T47D (cell line): ENCODE data around the gene ITPK1.
A peak's percentile ranks its signal among the peaks of the same experiment; 100 is the strongest.

Source experiments
- DNase-seq, 2 experiments: peaks; one replicate each; pipeline versions ENCODE4 v3.0.0 to v3.0.0-alpha.2; 2011 to 2012; ENCODE audit warnings: low read depth in 1 of 2, low spot score in 1 of 2
- JUND ChIP-seq: IDR thresholded peaks from 2 replicates; pipeline ENCODE4 v1.6.1; 2012; ENCODE audit warnings: low read depth
- in situ Hi-C: cut with HindIII; loops from 2 replicates; pipeline ENCODE4 v1.10.0; 2016; ENCODE audit warnings: low sequenced_read_pairs, low pct_unique_long_range_greater_than_20kb

The ITPK1 gene

DNA sequence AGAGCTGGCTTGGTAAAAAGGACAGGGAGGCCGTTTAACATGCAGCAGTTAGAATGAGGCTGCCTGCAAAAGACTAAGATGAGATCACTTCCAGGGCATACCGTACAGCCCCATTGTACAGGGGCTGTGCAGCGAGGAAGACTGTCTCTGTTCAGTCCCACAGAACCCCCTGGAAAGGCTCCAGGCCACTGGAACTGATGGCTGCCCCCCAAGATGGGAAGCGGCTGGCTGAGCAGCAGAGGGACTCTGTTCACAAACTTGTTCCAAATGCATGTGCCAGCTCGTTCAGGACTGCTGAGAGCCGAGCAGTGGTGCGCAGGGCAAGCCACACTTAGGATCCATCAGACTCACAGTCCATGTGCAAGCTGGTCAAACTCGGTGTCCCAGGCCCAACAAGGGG is 109.9 kb downstream of the ITPK1 start:
- in situ Hi-C loops = no loop called here
- TF ChIP-seq JUND = no peak
- no peak for DNase-seq

DNA sequence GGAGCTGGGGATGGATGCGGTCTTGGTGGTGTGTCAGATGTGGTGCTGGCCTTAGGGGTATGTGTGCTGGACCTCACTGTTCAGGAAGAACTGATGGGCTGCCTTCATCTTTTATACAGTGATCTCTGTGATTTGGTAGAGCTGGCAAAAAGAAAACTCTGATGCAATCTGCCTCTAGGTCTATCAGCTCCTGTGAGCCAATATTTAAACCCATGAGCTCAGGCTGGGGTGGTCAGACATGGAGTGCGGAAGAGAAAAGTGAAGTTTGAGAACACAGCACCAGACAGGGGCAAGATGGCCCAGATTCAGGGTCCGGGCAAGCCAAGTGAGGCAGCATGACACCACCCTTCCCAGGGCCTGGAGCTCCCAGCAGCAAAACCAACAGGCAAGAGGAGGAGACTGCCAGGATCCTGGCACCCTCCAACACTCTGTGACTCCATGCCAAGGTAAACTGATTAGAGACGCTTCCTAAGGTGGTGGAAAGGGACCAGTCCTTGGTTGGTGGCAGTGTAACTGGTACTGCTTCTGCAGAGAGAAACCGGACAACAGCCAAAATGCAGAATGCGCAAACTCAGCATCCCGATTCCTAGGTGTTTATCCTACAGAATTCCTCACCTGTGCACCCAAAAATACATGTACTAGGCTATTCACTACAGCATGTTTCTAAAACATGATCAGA is 110.5 kb downstream of the ITPK1 start:
- TF ChIP-seq JUND = no peak
- peak in 1 of 2 experiments; percentile 64 for DNase-seq
- in situ Hi-C loops = no loop called here

DNA sequence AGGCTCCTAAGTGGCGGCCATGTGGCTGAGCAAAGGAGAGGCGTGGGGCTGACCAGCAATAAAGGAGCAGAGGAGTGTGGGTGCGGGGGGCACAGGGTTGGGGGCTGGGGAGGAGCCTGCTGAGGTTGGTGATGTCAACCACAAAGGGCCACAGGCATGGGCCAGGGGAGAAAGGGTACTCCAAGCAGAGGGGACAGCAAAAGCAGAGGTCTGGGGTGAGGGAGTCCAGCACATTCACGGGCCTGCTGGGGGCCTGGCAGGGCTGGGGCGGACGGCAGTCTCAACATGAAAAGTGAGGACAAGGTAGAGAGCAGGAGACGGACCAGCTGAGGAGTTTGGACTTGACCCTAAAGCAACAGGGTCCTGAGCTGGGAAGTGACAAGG is 111.0 kb downstream of the ITPK1 start:
- in situ Hi-C loops = no loop called here

DNA sequence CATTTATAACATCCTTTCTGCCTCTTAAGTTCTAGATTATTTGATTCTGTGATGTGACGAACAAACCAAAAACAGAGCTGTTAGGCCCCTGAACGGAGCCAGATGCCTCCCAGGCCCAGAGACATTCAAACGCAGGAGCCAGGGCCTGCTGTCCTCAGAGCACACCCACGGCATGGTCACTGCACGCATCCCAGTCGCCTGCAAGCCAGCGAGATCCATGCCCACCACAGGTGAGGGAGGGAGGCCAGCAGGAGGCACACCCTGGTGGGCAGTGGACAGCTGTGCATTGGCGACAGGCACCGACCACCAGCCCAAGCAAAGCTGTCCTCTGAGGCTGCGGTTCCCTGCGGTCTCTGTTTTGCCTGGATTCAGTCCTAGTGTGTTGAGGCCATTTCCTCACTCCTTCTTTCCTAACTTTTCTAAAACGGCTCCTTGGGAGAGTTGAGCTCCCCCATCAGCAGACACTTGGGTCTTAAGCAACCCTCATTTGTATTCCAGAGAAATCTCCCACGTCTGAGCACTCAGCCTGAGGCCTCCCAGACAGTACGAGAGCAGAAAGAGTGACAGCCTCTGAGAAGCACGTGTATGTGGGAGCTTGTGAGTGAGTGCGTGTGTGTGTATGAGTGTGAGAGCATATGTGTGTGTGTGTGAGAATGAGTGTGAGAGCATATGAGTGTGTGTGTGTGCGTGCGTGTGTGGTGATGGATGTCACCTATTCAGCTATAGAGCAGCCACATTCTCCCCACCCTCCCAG is 111.6 kb downstream of the ITPK1 start:
- no peak for TF ChIP-seq JUND
- DNase-seq = no peak

More for the DNA sequence above, 111.0 kb downstream of the ITPK1 start:
- no peak for TF ChIP-seq JUND
- no peak for DNase-seq

DNA sequence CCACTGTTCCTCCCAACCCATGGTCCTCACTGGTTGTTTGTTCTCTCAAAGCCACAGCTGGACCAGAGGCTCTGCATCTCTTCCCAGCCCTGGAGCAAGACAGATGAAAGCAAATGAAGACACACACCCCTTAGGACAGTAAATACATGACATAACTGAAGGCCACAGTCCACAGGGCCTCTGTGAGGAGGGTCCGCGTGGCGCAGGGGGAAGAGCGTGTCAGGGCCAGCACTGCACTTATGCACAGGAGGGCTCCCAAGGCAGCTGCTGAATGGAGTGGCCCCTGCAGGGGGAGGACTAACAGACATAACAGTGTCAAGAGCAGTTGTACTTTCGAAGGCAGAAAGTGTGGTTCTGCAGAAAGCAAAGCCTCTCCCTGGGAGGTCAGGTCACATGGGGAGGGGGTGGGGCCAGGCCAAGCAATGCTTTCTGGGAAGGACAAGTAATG is 112.8 kb downstream of the ITPK1 start:
- DNase-seq = no peak
- in situ Hi-C loops = no loop called here
- no peak for TF ChIP-seq JUND

More for the DNA sequence above, 111.6 kb downstream of the ITPK1 start:
- in situ Hi-C loops = no loop called here

DNA sequence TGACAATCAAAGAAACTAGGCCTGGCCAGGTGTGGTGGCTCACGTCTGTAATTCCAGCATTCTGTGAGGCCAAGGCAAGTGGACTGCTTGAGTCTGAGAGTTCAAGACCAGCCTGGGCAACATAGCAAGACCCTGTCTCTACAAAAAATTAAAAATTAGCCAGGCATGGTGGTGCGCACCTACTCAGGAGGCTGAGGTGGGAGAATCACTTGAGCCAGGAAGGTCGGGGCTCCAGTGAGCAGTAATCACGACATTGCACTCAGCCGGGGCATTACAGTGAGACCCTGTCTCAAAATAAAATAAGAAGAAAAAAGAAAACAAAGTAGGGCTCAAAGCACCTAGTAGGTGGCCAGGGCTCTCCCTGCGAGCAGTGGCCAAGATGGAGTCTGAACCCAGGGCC is 113.7 kb downstream of the ITPK1 start:
- no peak for DNase-seq
- in situ Hi-C loops = no loop called here
- no peak for TF ChIP-seq JUND

DNA sequence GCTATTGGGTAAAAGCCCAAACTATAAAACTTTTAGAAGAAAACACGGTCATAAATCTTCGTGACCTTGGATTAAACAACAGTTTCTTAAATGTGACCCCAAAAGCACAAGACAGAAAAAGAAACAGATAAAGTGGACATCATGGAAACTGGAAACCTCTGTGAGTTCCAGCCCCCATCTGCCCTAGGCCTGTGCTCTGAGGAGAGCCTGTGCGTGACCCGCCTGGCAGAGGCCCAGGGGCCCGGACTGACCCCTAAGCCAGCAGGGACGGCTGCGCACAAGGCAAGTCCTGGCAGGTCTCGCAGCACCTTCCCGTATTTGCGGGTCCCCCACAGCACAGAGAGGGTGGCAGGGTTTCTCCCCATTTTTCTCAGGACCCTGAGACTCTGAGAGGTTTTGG is 116.8 kb downstream of the ITPK1 start:
- in situ Hi-C loops = no loop called here
- no peak for TF ChIP-seq JUND
- DNase-seq = no peak

DNA sequence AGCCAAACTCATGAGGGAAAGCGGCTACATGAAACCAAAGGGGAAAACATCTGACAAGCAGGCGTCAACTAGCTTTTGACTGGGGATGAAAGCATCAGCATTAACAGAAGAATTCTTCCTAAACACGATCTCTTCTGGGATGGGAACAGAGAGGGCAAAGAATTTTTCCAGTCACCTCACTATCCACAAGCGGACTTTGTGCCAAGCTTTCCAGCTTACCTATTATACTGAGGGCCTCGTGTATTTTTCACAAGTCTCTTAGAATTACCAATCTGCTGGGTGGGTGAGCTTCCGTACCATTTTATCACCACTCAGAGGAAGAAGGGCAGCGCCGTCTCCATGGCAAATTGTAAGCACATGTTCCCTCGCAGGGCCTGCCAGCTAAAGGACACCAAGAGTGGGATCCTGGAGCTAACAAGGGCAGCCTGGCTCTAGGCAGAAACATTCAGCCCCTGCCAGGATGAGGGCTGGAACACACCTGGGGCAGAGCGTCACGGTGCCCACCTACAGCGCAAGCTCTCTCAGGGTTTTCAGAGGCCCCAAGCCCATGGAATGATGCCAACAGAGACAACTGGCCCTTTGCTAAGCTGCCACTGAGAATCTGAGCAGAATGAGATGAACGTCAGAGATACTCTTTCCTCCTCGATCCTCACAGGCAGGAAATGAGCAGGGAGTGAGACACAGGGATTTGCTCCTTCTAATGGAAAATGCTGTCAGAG is 118.2 kb downstream of the ITPK1 start:
- TF ChIP-seq JUND = no peak
- in situ Hi-C loops = no loop called here
- DNase-seq = no peak

DNA sequence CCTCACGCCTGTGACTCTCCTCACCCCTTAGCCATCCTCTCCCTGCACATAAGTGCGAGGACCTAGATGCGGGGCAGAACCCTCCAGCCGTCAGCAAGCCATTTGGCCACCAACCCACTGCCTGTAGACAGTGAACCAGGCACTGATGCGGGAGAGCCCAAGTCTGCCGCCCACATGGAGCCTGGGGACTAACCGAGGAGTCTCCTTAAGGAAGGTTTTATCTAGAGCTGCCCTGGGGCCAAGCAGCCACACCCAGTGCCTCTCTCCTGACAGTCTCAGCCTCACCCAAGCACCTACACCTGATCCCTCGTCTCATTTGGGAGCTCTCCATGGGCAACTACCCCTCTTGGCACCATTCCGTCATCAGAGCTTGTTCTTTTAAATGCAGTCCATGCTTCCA is 120.1 kb downstream of the ITPK1 start:
- no peak for DNase-seq
- in situ Hi-C loops = no loop called here
- TF ChIP-seq JUND = no peak

DNA sequence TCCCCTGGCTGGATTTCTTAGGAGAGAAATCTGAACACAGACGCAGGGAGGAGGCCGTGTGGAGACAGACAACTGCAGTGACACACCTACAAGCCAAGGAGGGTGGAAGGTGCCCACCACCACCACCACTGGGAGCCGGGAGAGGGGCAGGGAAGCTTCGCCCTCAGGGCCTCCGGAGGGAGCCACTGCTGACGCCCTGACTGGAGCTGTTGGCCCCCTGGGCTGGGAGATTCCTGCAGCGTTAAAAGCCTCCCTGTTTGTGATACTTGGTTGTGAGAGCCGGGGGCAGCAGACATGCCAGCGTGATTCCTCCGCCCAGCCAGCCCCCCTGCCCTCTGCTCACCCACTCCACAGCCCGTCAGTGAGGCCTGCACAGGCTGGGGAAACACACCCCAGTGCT is 120.8 kb downstream of the ITPK1 start:
- in situ Hi-C loops = no loop called here
- no peak for DNase-seq
- TF ChIP-seq JUND = no peak

DNA sequence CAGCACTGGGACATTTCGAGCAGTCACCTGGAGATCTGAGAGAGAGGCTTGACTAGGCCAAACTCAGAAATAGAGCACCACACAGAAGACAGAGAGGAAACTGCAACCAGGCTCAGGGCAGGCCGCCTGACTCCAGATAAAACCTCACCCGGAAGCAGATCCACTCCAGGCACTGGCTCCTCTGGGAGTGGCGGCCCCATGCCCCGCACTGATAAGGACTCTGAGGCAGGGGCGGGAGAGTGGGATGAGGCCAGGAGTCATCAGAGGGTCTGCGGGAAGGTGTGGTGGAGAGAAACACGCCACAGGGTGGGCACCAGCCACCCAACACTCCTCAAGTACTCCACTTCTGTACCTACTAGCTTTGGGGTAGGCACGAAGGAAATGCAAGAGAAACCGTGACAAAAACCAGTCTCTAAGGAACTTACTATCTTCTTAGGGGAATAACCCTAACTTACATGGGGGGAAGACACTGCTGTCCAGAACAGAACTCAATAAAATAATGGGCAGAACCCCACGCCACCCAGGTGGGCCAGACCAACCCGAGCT is 121.5 kb downstream of the ITPK1 start:
- no peak for TF ChIP-seq JUND
- DNase-seq = no peak
- in situ Hi-C loops = no loop called here

DNA sequence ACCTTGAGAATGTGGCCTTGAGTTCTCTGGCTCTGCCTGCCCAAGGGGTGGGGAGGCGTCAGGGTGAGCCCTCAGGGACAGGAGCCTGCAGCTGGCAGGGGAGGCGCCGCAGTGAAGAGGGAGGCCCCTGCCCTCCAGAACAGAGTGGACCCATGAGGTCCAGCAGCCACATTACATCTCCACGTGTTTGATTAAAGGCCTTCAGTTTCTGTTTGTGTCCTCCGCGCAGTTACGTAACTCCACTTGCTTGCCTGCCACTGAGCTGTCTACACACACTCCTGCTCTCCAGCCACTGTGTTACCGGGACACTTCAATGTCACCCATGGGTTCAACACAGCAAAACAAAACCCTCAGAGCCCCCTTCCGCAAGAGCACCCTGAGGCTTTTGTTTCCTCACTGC is 122.4 kb downstream of the ITPK1 start:
- DNase-seq = no peak
- no peak for TF ChIP-seq JUND
- in situ Hi-C loops = no loop called here

DNA sequence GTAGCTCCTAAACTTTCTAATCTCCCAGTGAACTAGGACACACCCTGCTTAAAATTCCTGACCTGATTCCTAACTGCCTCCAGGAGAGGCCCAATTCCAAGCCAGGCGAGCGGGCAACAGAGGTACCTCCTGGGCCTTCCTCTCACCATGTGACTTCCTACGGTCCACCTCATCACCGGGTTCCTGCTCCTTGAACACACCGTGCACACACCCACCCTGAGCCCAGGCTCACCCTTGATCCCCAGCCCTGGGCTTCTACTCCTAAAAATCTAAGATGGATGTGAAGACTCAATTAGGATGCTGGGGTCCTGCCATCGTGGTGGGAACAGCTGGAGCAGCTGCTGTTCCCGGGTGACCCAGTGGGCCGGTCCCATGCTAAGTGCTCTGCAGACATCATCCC is 124.2 kb downstream of the ITPK1 start:
- DNase-seq = no peak
- no peak for TF ChIP-seq JUND
- in situ Hi-C loops = no loop called here
